HEK293 (cell line): Measurements from ENCODE around the gene NARF.

Experiments
- CTCF ChIA-PET: fragments of 350-600 bp; formaldehyde crosslinking; extraction: SDS; loops from one replicate; lab custom pipeline; 2021; ENCODE audit warnings: antibody characterized with exemption; lab: Yijun Ruan, JAX
- POLR2A ChIA-PET: fragments of 300-600 bp; formaldehyde crosslinking; extraction: SDS; loops from one replicate; lab custom pipeline; 2020; ENCODE audit warnings: antibody characterized with exemption, inconsistent platforms; lab: Yijun Ruan, JAX
- H3K27ac ChIP-seq: fragments of 200-500 bp; sonication (Bioruptor generic); 2 replicates; pipeline ENCODE4 v1.5.1; 2014; ENCODE audit warnings: low read depth, low read length, control low read depth, inconsistent platforms; ENCODE audit errors: extremely low read depth
- H3K36me3 ChIP-seq, 2 experiments: fragments of 200-500 bp in 1 of 2; sonication (Bioruptor generic) in 1 of 2; 1 replicate in 1 of 2; 2 replicates in 1 of 2; pipeline ENCODE4 v1.5.1; 2014 to 2017; ENCODE audit warnings: inconsistent platforms in 2 of 2, low read length in 2 of 2; ENCODE audit not compliant: control insufficient read depth in 2 of 2, insufficient read depth in 1 of 2
- H3K4me1 ChIP-seq: fragments of 200-500 bp; sonication (Bioruptor generic); 2 replicates; pipeline ENCODE4 v1.5.1; 2014; ENCODE audit warnings: mild to moderate bottlenecking, low read length, inconsistent platforms; ENCODE audit not compliant: control insufficient read depth, insufficient read depth
- H3K4me3 ChIP-seq: 2 replicates; pipeline ENCODE4 v1.5.1; 2011; ENCODE audit warnings: low read depth, mild to moderate bottlenecking, control low read depth, low read length, moderate library complexity
- H3K9me3 ChIP-seq: fragments of 200-500 bp; sonication (Bioruptor generic); 2 replicates; pipeline ENCODE4 v1.5.1; 2014; ENCODE audit warnings: low read depth, low read length, inconsistent platforms; ENCODE audit not compliant: control insufficient read depth, insufficient read depth
- KLF1 ChIP-seq: fragments of 450-650 bp; formaldehyde crosslinking; IDR thresholded peaks from 2 replicates; pipeline ENCODE4 v1.5.1; 2016; ENCODE audit warnings: missing biosample characterization, missing genetic modification characterization
- REST ChIP-seq: fragments of 450-650 bp; formaldehyde crosslinking; IDR thresholded peaks from 2 replicates; pipeline ENCODE4 v1.5.1; 2016; ENCODE audit warnings: missing biosample characterization, missing genetic modification characterization
- ZBTB7A ChIP-seq: fragments of 450-650 bp; formaldehyde crosslinking; IDR thresholded peaks from 2 replicates; pipeline ENCODE4 v1.5.1; 2016; ENCODE audit warnings: low read depth, missing biosample characterization, missing genetic modification characterization
- ZNF132 ChIP-seq: fragments of 450-650 bp; formaldehyde crosslinking; IDR thresholded peaks from 2 replicates; pipeline ENCODE4 v1.5.1; 2017; ENCODE audit warnings: missing biosample characterization, missing genetic modification characterization, borderline replicate concordance
- ZNF449 ChIP-seq: fragments of 450-650 bp; formaldehyde crosslinking; IDR thresholded peaks from 2 replicates; pipeline ENCODE4 v1.5.1; 2017; ENCODE audit warnings: missing biosample characterization, mild to moderate bottlenecking, missing genetic modification characterization, moderate library complexity
- ZNF514 ChIP-seq: fragments of 450-650 bp; formaldehyde crosslinking; IDR thresholded peaks from 2 replicates; pipeline ENCODE4 v1.5.1; 2016; ENCODE audit warnings: missing biosample characterization, missing genetic modification characterization
- ZNF544 ChIP-seq: fragments of 450-650 bp; formaldehyde crosslinking; IDR thresholded peaks from 2 replicates; pipeline ENCODE4 v1.5.0; 2017; ENCODE audit warnings: missing biosample characterization, missing genetic modification characterization
- ZNF777 ChIP-seq: fragments of 450-650 bp; formaldehyde crosslinking; IDR thresholded peaks from 2 replicates; pipeline ENCODE4 v1.5.1; 2017; ENCODE audit warnings: missing biosample characterization, missing genetic modification characterization, borderline replicate concordance
- ZSCAN5A ChIP-seq: fragments of 450-650 bp; formaldehyde crosslinking; IDR thresholded peaks from 2 replicates; pipeline ENCODE4 v1.5.1; 2016; ENCODE audit warnings: missing biosample characterization, missing genetic modification characterization
- TF ChIP-seq, protein P1 (sequence below): fragments of 450-650 bp; formaldehyde crosslinking; IDR thresholded peaks from 2 replicates; pipeline ENCODE4 v1.5.1; 2016; ENCODE audit warnings: missing biosample characterization, missing genetic modification characterization
- TF ChIP-seq, protein P2 (sequence below): fragments of 450-650 bp; formaldehyde crosslinking; IDR thresholded peaks from 2 replicates; pipeline ENCODE4 v1.5.1; 2016; ENCODE audit warnings: missing biosample characterization, missing genetic modification characterization, borderline replicate concordance

Gene NARF

GRCh38 chr17:82416264-82416663 lies 42.3 kb upstream of the NARF start (continued):
- TF ChIP-seq ZNF449 (tag by site-specific recombination) (no peak), ZNF132 (tag by site-specific recombination) (no peak), REST (tag by site-specific recombination) (no peak), ZBTB7A (tag by site-specific recombination) (no peak), KLF1 (no peak), ZNF777 (tag by site-specific recombination) (no peak), ZNF514 (no peak)
- TF ChIP-seq, protein P1, sequence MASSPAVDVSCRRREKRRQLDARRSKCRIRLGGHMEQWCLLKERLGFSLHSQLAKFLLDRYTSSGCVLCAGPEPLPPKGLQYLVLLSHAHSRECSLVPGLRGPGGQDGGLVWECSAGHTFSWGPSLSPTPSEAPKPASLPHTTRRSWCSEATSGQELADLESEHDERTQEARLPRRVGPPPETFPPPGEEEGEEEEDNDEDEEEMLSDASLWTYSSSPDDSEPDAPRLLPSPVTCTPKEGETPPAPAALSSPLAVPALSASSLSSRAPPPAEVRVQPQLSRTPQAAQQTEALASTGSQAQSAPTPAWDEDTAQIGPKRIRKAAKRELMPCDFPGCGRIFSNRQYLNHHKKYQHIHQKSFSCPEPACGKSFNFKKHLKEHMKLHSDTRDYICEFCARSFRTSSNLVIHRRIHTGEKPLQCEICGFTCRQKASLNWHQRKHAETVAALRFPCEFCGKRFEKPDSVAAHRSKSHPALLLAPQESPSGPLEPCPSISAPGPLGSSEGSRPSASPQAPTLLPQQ (tag by site-specific recombination), result no peak

DNA sequence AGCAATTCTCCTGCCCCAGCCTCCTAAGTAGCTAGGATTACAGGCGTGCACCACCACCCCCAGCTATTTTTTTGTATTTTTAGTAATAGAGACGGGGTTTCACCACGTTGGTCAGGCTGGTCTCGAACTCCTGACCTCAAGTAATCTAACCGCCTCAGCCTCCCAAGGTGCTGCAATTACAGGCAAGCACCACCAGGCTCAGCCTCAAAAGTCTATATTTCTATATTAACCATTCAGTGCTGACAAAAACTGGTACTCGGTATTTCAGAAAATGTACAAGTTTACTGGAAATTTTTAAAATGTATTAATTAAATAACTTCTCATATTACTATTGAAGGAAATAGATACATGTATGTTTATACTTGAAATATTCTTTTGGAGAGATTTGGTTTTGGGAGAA lies 41.8 kb upstream of the NARF start:
- no peak for TF ChIP-seq ZSCAN5A
- TF ChIP-seq, protein P2, sequence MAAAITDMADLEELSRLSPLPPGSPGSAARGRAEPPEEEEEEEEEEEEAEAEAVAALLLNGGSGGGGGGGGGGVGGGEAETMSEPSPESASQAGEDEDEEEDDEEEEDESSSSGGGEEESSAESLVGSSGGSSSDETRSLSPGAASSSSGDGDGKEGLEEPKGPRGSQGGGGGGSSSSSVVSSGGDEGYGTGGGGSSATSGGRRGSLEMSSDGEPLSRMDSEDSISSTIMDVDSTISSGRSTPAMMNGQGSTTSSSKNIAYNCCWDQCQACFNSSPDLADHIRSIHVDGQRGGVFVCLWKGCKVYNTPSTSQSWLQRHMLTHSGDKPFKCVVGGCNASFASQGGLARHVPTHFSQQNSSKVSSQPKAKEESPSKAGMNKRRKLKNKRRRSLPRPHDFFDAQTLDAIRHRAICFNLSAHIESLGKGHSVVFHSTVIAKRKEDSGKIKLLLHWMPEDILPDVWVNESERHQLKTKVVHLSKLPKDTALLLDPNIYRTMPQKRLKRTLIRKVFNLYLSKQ (tag by site-specific recombination), result no peak
- no peak for TF ChIP-seq ZNF544
- Histone ChIP-seq H3K4me1 (peaks cover 12% of the 10 kb centered on the region), H3K36me3 (peaks cover 13 to 31% of the 10 kb centered on the region in 2 experiments), H3K4me3 (no peak overlapping the region), H3K27ac (no peak overlapping the region), H3K9me3 (no peaks in the 10 kb centered on the region)
- ChIA-PET CTCF (interaction anchor here (0.6 to 2.0 kb wide), 9 partner anchors 9 to 181 kb away, joined by 3 to 9 read pairs (median 3); no protein-coding TSS in a partner anchor), POLR2A (interaction anchor here (0.6 kb wide), 1 partner anchor 14 kb away, joined by 3 read pairs; no protein-coding TSS in a partner anchor)
